T-helper 1 cell treated with Interleukin-12 subunit alpha and Interleukin-12 subunit beta and Interleukin-4 antibody, amounts not matched to agents 30 ng/mL and 1 ng/mL, for 36 hours (primary cell): ENCODE data around the gene RTP3. TPM values are rescaled to one million over a fixed set of nuclear protein-coding genes. Genes with fewer than 3 reads are reported as not detected.

Source experiments
- intact Hi-C: fragments of 100-400 bp; cut with micrococcal nuclease; formaldehyde crosslinking; loops from one replicate; pipeline ENCODE4 v1.15.1; 2024
- total RNA-seq: library from RNA; stranded (reverse); gene quantifications from 2 replicates; pipeline ENCODE4 v1.2.3, GENCODE V29; 2022

RTP3 gene
- total RNA-seq, 1 donor from 2014 or later: not detected

- intact Hi-C loops: no loop called here
Observed at GRCh38 chr3:46468753-46469600, 28.8 kb upstream of the RTP3 start.

GRCh38 chr3:46469680-46470357, 28.0 kb upstream of the RTP3 start:
- intact Hi-C loops: no loop called here

GRCh38 chr3:46470831-46471230, 26.9 kb upstream of the RTP3 start:
- intact Hi-C loops: no loop called here

- intact Hi-C loops: no loop called here
Observed at GRCh38 chr3:46471371-46471914, 26.3 kb upstream of the RTP3 start.

GRCh38 chr3:46472736-46473135, 25.0 kb upstream of the RTP3 start:
- intact Hi-C loops: no loop called here

- intact Hi-C loops: no loop called here
Observed at GRCh38 chr3:46477145-46477544, 20.6 kb upstream of the RTP3 start.

GRCh38 chr3:46477756-46478155, 20.0 kb upstream of the RTP3 start:
- intact Hi-C loops: no loop called here

GRCh38 chr3:46478341-46478740, 19.4 kb upstream of the RTP3 start:
- intact Hi-C loops: no loop called here

GRCh38 chr3:46479021-46479420, 18.8 kb upstream of the RTP3 start:
- intact Hi-C loops: no loop called here

GRCh38 chr3:46479696-46480095, 18.1 kb upstream of the RTP3 start:
- intact Hi-C loops: no loop called here

GRCh38 chr3:46480491-46481195, 17.1 kb upstream of the RTP3 start:
- intact Hi-C loops: no loop called here

GRCh38 chr3:46481636-46482035, 16.1 kb upstream of the RTP3 start:
- intact Hi-C loops: no loop called here

GRCh38 chr3:46482632-46483350, 15.0 kb upstream of the RTP3 start:
- intact Hi-C loops: no loop called here

GRCh38 chr3:46483825-46484224, 14.0 kb upstream of the RTP3 start:
- intact Hi-C loops: no loop called here

- intact Hi-C loops: no loop called here
Observed at GRCh38 chr3:46484388-46484787, 13.4 kb upstream of the RTP3 start.

- intact Hi-C loops: no loop called here
Observed at GRCh38 chr3:46484911-46485778, 12.6 kb upstream of the RTP3 start.

GRCh38 chr3:46485779-46486175, 12.0 kb upstream of the RTP3 start:
- intact Hi-C loops: no loop called here

GRCh38 chr3:46488735-46489361, 8.9 kb upstream of the RTP3 start:
- intact Hi-C loops: loop anchor here (1.0 to 2.0 kb wide), 4 partner anchors 50 to 141 kb away; partner anchors contain the start of gene LRRC2

GRCh38 chr3:46489381-46489780, 8.4 kb upstream of the RTP3 start:
- intact Hi-C loops: loop anchor here (2.0 kb wide), 1 partner anchor 77 kb away; the partner anchor contains the start of gene LRRC2
